Breast epithelium (tissue), 3 donors: ENCODE data around the gene RABGAP1L.

ENCODE experiments used
- CTCF ChIP-seq, 3 donors: fragments of 450-650 bp; IDR thresholded peaks; one replicate each; pipeline ENCODE4 v1.5.1; 2016 to 2017; ENCODE audit warnings: antibody characterized with exemption in 3 of 3, mild to moderate bottlenecking in 3 of 3, moderate library complexity in 3 of 3
- POLR2A ChIP-seq: fragments of 450-650 bp; IDR thresholded peaks from one replicate; pipeline ENCODE4 v1.6.1; 2016; ENCODE audit warnings: antibody characterized with exemption, mild to moderate bottlenecking, moderate library complexity

DNA sequence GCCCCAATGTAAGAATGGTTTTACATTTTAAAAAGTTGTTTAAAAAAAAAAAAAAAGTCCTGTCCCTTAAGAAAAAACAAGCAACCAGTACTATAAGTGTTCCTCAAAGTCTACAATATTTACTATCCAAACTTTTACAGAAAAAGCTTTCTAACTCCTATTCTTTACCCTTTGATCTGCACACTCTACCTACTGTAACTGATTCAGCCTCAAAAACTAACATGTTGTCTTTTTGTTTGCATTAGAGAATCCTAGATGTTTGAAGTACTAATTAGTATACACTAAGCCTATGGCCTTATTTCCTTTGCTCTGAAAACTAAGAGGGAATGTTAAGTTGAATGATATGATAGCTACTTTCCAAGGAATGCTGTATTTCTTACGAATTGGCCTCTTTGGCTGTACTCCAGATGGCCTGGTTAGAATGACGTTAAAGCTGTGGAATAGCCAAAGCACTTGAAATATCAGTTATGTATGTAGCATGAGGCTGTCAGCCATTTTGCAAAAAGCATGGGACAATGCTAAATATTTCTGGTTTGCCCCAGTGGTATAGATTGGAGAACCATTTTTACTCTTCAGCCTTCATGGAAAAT, 523.2 kb downstream of the RABGAP1L start:
- TF ChIP-seq CTCF (IDR thresholded peaks at IDR 0.05) = no peak
- TF ChIP-seq POLR2A = no peak
